HG03280 (cell line): ENCODE measurements around the gene SHISA4.
"Not testable (repeated sequence)": the region's sequence is repeated elsewhere in the genome, so short reads cannot be mapped to it uniquely, and the experiment has no call there.

ENCODE experiments used
- ATAC-seq: cut with Tn5 transposase; IDR thresholded peaks from one replicate; pipeline ENCODE4 v1.9.1; 2021; ENCODE audit warnings: mild to moderate bottlenecking, moderate library complexity; ENCODE audit not compliant: unreplicated experiment

SHISA4 gene

GRCh38 chr1:201895913-201896807 is 7.5 kb downstream of the SHISA4 start:
- peak; percentile 76 for ATAC-seq

- ATAC-seq, result no peak
Observed at GRCh38 chr1:201896951-201897391, 8.3 kb downstream of the SHISA4 start.

- no peak for ATAC-seq
Observed at GRCh38 chr1:201898240-201898894, 9.7 kb downstream of the SHISA4 start.

GRCh38 chr1:201898992-201899391 is 10.3 kb downstream of the SHISA4 start:
- ATAC-seq, result no peak

- ATAC-seq, result no peak
Observed at GRCh38 chr1:201899683-201900429, 11.2 kb downstream of the SHISA4 start.

GRCh38 chr1:201900476-201900875 is 11.8 kb downstream of the SHISA4 start:
- no peak for ATAC-seq

- ATAC-seq, result not testable (repeated sequence)
Observed at GRCh38 chr1:201901036-201901435, 12.3 kb downstream of the SHISA4 start.

GRCh38 chr1:201902198-201902597 is 13.5 kb downstream of the SHISA4 start:
- no peak for ATAC-seq

- ATAC-seq, result no peak
Observed at GRCh38 chr1:201903135-201903534, 14.4 kb downstream of the SHISA4 start.

GRCh38 chr1:201904579-201904978 is 15.9 kb downstream of the SHISA4 start:
- ATAC-seq, result no peak

- no peak for ATAC-seq
Observed at GRCh38 chr1:201905234-201905890, 16.7 kb downstream of the SHISA4 start.

- ATAC-seq, result no peak
Observed at GRCh38 chr1:201906336-201906735, 17.6 kb downstream of the SHISA4 start.

- ATAC-seq, result no peak
Observed at GRCh38 chr1:201907621-201908020, 18.9 kb downstream of the SHISA4 start.

- ATAC-seq, result no peak
Observed at GRCh38 chr1:201911826-201912571, 23.3 kb downstream of the SHISA4 start.

GRCh38 chr1:201912832-201913231 is 24.1 kb downstream of the SHISA4 start:
- no peak for ATAC-seq

GRCh38 chr1:201914456-201915235 is 25.9 kb downstream of the SHISA4 start:
- ATAC-seq, result no peak

- ATAC-seq, result no peak
Observed at GRCh38 chr1:201916649-201917249, 28.1 kb downstream of the SHISA4 start.

- no peak for ATAC-seq
Observed at GRCh38 chr1:201917362-201918033, 28.8 kb downstream of the SHISA4 start.
